GM12878 (cell line): ENCODE measurements around the gene IFT81.

Experiments
- CEBPZ ChIP-seq: fragments of 150-350 bp; IDR thresholded peaks from 2 replicates; pipeline ENCODE4 v1.6.1; 2016; ENCODE audit warnings: low read depth, low read length
- CTCF ChIP-seq, 3 experiments: IDR thresholded peaks in 2 of 3; conservative IDR thresholded peaks in 1 of 3; 2 replicates each; pipeline ENCODE4 v1.5.1; 2011; ENCODE audit warnings: low read depth in 3 of 3, low read length in 3 of 3, mild to moderate bottlenecking in 3 of 3, control low read depth in 2 of 3, moderate library complexity in 2 of 3, inconsistent platforms in 1 of 3, mixed read lengths in 1 of 3; ENCODE audit not compliant: control insufficient read depth in 2 of 3, insufficient read depth in 1 of 3; ENCODE audit errors: extremely low read depth in 1 of 3
- HDAC2 ChIP-seq: fragments of 200-600 bp; sonication (generic); IDR thresholded peaks from 2 replicates; pipeline ENCODE4 v1.6.1; 2017
- NBN ChIP-seq: fragments of 450-650 bp; IDR thresholded peaks from 2 replicates; pipeline ENCODE4 v1.6.1; 2016
- NR2C2 ChIP-seq: IDR thresholded peaks from 2 replicates; pipeline ENCODE4 v1.6.1; 2011; ENCODE audit warnings: borderline replicate concordance, low read depth; ENCODE audit not compliant: control insufficient read depth, insufficient read length
- TARDBP ChIP-seq: IDR thresholded peaks from 2 replicates; pipeline ENCODE4 v1.6.1; 2016; ENCODE audit warnings: borderline replicate concordance
- TF ChIP-seq, protein P1 (sequence below): IDR thresholded peaks from 2 replicates; pipeline ENCODE4 v1.6.1; 2012; ENCODE audit warnings: low read depth, low read length, improper control_type of control experiment

DNA sequence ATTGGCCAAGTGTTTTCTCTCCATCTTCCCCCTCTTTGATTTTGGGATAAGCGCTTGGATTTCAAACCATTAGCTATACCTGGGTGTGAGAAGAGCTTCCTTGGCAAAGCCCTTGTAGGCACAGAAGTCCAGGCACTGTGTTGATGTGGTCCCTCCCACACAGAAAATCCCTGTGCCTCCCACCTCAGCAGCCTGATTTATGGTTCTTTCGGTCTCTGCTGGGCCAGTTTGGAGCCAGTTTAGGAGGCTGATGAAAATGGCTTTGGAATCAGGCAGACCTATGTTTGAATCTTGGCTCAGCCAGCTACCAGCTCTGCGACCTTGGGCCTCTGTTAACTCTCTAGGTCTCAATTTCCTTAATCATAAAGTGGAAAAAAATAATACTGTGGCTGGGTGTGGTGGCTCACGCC is 9.6 kb upstream of the IFT81 start:
- TF ChIP-seq HDAC2 (no peak), CTCF (IDR thresholded peaks at IDR 0.05 in 2 of 3, conservative IDR thresholded peaks at IDR 0.05 in 1 of 3; ENCODE audit: control insufficient read depth in 2 of 3, extremely low read depth in 1 of 3, insufficient read depth in 1 of 3, low read depth in 3 of 3, low read length in 3 of 3) (no peak), NBN (no peak), CEBPZ (no peak), NR2C2 (no peak), TARDBP (no peak)
- TF ChIP-seq, protein P1, sequence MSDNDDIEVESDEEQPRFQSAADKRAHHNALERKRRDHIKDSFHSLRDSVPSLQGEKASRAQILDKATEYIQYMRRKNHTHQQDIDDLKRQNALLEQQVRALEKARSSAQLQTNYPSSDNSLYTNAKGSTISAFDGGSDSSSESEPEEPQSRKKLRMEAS: no peak
